Astrocyte (in vitro differentiated cells and primary cell): ENCODE measurements around the gene RAN. TPM values are rescaled to one million over a fixed set of nuclear protein-coding genes. Genes with fewer than 3 reads are reported as not detected.

Experiments used
- DNase-seq: peaks from one replicate; pipeline ENCODE4 v3.0.0-alpha.2; 2010; ENCODE audit warnings: low read depth
- FAIRE-seq: peaks from 2 replicates; lab custom pipeline; 2011; peaks lifted over from hg19 to GRCh38; lab: Jason Lieb, UNC
- H2AFZ ChIP-seq: 2 replicates; pipeline ENCODE4 v1.6.0; 2012; ENCODE audit warnings: low read depth, low read length, inconsistent platforms
- H3K27ac ChIP-seq: 2 replicates; pipeline ENCODE4 v1.5.1; 2011; ENCODE audit warnings: low read depth, low read length, inconsistent platforms
- H3K27me3 ChIP-seq: 2 replicates; pipeline ENCODE4 v1.6.0; 2011; ENCODE audit warnings: low read length, inconsistent platforms; ENCODE audit not compliant: insufficient read depth
- H3K36me3 ChIP-seq: 2 replicates; pipeline ENCODE4 v1.5.1; 2011; ENCODE audit warnings: low read length, inconsistent platforms; ENCODE audit not compliant: insufficient read depth
- H3K4me1 ChIP-seq: 2 replicates; pipeline ENCODE4 v1.5.1; 2011; ENCODE audit warnings: low read length, inconsistent platforms; ENCODE audit not compliant: insufficient read depth
- H3K4me2 ChIP-seq: 2 replicates; pipeline ENCODE4 v1.6.0; 2012; ENCODE audit warnings: low read length, inconsistent platforms
- H3K4me3 ChIP-seq: 2 replicates; pipeline ENCODE4 v1.5.1; 2011; ENCODE audit warnings: low read depth, mild to moderate bottlenecking, low read length, inconsistent platforms; ENCODE audit not compliant: insufficient read depth
- H3K79me2 ChIP-seq: 2 replicates; pipeline ENCODE4 v1.6.0; 2012; ENCODE audit warnings: mild to moderate bottlenecking, low read length, inconsistent platforms; ENCODE audit not compliant: insufficient read depth
- H3K9ac ChIP-seq: 2 replicates; pipeline ENCODE4 v1.6.0; 2012; ENCODE audit warnings: mild to moderate bottlenecking, low read length, inconsistent platforms
- H3K9me3 ChIP-seq: 2 replicates; pipeline ENCODE4 v1.5.1; 2012; ENCODE audit warnings: low read depth, mild to moderate bottlenecking, low read length, inconsistent platforms; ENCODE audit not compliant: insufficient read depth
- H4K20me1 ChIP-seq: 2 replicates; pipeline ENCODE4 v1.6.0; 2012; ENCODE audit warnings: low read length, inconsistent platforms; ENCODE audit not compliant: insufficient read depth
- H3K27ac Mint-ChIP-seq: one replicate; pipeline ENCODE4 v1.8.0; 2021; ENCODE audit warnings: mild to moderate bottlenecking, mixed read lengths; ENCODE audit not compliant: unreplicated experiment
- H3K27me3 Mint-ChIP-seq: one replicate; pipeline ENCODE4 v1.8.0; 2021; ENCODE audit warnings: low read depth, mixed read lengths; ENCODE audit not compliant: unreplicated experiment
- H3K36me3 Mint-ChIP-seq: one replicate; pipeline ENCODE4 v1.8.0; 2021; ENCODE audit warnings: low read depth, mixed read lengths; ENCODE audit not compliant: unreplicated experiment
- H3K4me1 Mint-ChIP-seq: one replicate; pipeline ENCODE4 v1.8.0; 2021; ENCODE audit warnings: low read depth, mixed read lengths; ENCODE audit not compliant: unreplicated experiment
- H3K4me3 Mint-ChIP-seq: one replicate; pipeline ENCODE4 v1.8.0; 2021; ENCODE audit warnings: mild to moderate bottlenecking, moderate library complexity, mixed read lengths; ENCODE audit not compliant: unreplicated experiment
- H3K9me3 Mint-ChIP-seq: one replicate; pipeline ENCODE4 v1.8.0; 2021; ENCODE audit warnings: mild to moderate bottlenecking, mixed read lengths; ENCODE audit not compliant: unreplicated experiment
- EZH2 ChIP-seq: IDR thresholded peaks from 2 replicates; pipeline ENCODE4 v1.6.1; 2012; ENCODE audit warnings: mild to moderate bottlenecking, low read length, inconsistent platforms; ENCODE audit not compliant: insufficient read depth
- total RNA-seq: library from RNA; stranded (reverse); gene quantifications from 2 replicates; pipeline ENCODE4 v1.2.1, GENCODE V29; 2021
- TF ChIP-seq, protein P1 (sequence below): IDR thresholded peaks from 2 replicates; pipeline ENCODE4 v1.5.1; 2011; ENCODE audit warnings: low read depth, mild to moderate bottlenecking, inconsistent platforms, low read length, moderate library complexity; ENCODE audit not compliant: insufficient read depth

Gene RAN
- total RNA-seq, 1 donor from 2014 or later: 872 TPM

DNA sequence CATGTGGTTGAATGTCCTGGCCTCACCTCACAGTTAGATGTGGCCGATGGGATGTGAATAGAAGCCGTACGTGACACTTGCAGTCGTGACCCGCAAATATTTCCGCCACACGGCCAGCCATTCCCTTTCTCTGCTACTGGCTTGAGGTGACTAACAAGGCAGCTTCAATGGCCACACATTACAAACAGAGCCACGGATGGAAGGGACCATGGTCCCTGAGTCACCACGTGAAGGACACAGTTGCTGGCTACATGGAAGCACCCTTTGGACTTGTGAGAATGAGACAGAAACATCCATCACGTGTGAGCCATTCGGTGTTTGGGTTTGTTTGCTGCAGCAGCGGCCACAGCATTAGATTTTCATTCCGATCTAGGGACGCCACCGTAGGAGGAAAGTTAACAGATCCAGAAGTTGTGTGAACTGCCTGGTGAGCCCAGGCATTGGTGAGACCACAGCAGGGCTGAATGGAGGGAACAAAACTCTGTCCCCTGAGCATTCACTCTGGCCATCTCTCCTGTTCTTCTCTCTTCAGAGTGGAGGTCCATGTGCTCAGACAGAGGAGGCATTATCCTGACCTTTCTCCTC lies 48.3 kb downstream of the RAN start:
- Histone ChIP-seq H3K79me2 (no peaks in the 10 kb centered on the region), H3K9ac (no peak overlapping the region), H3K4me3 (no peak overlapping the region), H3K4me1 (no peaks in the 10 kb centered on the region), H3K4me2 (no peak overlapping the region), H3K27me3 (peaks cover 3% of the 10 kb centered on the region), H4K20me1 (no peaks in the 10 kb centered on the region), H3K27ac (no peak overlapping the region), H2AFZ (no peak overlapping the region), H3K36me3 (no peaks in the 10 kb centered on the region), H3K9me3 (no peaks in the 10 kb centered on the region)
- peaks cover 3% of the 10 kb centered on the region for H3K9me3 Mint-ChIP-seq
- FAIRE-seq (no peak), DNase-seq (no peak)
- no peaks in the 10 kb centered on the region for H3K4me1 Mint-ChIP-seq
- TF ChIP-seq, protein P1, sequence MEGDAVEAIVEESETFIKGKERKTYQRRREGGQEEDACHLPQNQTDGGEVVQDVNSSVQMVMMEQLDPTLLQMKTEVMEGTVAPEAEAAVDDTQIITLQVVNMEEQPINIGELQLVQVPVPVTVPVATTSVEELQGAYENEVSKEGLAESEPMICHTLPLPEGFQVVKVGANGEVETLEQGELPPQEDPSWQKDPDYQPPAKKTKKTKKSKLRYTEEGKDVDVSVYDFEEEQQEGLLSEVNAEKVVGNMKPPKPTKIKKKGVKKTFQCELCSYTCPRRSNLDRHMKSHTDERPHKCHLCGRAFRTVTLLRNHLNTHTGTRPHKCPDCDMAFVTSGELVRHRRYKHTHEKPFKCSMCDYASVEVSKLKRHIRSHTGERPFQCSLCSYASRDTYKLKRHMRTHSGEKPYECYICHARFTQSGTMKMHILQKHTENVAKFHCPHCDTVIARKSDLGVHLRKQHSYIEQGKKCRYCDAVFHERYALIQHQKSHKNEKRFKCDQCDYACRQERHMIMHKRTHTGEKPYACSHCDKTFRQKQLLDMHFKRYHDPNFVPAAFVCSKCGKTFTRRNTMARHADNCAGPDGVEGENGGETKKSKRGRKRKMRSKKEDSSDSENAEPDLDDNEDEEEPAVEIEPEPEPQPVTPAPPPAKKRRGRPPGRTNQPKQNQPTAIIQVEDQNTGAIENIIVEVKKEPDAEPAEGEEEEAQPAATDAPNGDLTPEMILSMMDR: no peak
- TF ChIP-seq EZH2: no peak
- H3K36me3 Mint-ChIP-seq: peaks cover 2% of the 10 kb centered on the region
- no peak overlapping the region for H3K27ac Mint-ChIP-seq
- H3K27me3 Mint-ChIP-seq: peaks cover 52% of the 10 kb centered on the region
- no peak overlapping the region for H3K4me3 Mint-ChIP-seq

DNA sequence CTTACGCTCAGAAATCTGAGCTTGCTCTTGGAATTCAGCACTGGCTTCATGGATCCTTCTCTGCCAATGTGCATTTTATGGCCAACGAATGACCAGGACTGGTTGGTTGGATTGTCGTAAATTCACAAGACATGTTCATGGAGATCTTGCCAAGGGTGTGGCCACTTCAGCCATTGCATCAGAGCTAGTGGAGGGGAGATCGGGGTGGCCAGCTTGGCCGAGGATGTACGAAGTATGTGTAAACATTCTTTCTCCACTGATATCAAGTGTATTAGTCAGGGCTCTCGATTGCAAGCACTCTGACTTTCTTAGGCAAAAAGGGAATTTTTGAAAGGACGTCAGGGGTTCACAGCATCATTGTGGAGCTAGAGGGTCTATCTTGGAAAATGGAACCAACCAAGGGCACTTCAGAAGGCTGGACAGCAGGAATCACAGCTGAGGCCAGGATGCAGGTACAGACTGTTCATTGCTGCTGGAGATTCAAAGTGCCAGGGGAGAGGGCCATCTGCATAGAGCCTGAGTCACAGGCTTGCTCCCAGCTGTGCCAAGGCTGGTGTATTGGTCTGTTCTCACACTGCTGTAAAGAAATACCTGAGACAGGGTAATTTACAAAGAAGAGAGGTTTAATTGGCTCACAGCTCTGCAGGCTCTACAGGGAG lies 49.0 kb downstream of the RAN start:
- no peak for FAIRE-seq
- Mint-ChIP-seq H3K27me3 (peaks cover 53% of the 10 kb centered on the region), H3K27ac (no peak overlapping the region), H3K36me3 (peaks cover 2% of the 10 kb centered on the region), H3K9me3 (peaks cover 3% of the 10 kb centered on the region), H3K4me1 (peaks cover 2% of the 10 kb centered on the region), H3K4me3 (no peak overlapping the region)
- no peaks in the 10 kb centered on the region for H3K9me3 ChIP-seq
- no peak overlapping the region for H3K4me3 ChIP-seq
- H3K79me2 ChIP-seq: no peaks in the 10 kb centered on the region
- no peak overlapping the region for H3K9ac ChIP-seq
- H3K36me3 ChIP-seq: no peaks in the 10 kb centered on the region
- DNase-seq: no peak
- TF ChIP-seq, protein P1: no peak
- no peak for TF ChIP-seq EZH2
- peaks cover 3% of the 10 kb centered on the region for H3K27me3 ChIP-seq
- H2AFZ ChIP-seq: no peak overlapping the region
- H3K4me2 ChIP-seq: no peak overlapping the region
- H4K20me1 ChIP-seq: no peaks in the 10 kb centered on the region
- H3K27ac ChIP-seq: no peak overlapping the region
- no peaks in the 10 kb centered on the region for H3K4me1 ChIP-seq

DNA sequence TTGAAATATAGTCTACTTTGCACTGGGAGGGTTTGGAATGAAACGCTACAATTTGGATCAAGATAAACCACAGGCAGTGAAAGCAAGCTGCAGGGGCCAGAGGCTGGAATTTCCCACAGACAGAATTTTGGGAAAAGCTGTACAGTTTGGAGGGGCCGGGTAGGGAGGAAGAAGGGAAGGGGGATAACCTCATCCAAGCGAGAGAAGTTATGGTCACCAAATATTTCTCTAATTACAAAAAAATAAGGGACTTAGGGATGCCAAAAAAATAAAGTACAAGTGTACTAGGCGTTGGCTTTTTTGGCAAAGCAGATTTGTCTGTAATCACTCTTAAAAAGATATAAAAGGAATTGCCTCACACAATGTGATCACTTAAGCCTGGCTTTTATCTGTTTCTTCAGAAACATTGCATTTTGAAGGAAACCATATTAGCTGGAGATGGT lies 50.7 kb downstream of the RAN start:
- Histone ChIP-seq H3K4me3 (no peak overlapping the region), H3K9me3 (no peaks in the 10 kb centered on the region), H3K79me2 (no peaks in the 10 kb centered on the region), H3K27me3 (no peaks in the 10 kb centered on the region), H2AFZ (no peak overlapping the region), H4K20me1 (no peaks in the 10 kb centered on the region), H3K36me3 (no peaks in the 10 kb centered on the region), H3K4me2 (no peak overlapping the region), H3K27ac (no peak overlapping the region), H3K4me1 (no peaks in the 10 kb centered on the region), H3K9ac (no peak overlapping the region)
- FAIRE-seq (no peak), DNase-seq (no peak)
- no peak overlapping the region for H3K27ac Mint-ChIP-seq
- TF ChIP-seq, protein P1: no peak
- no peak for TF ChIP-seq EZH2
- H3K4me1 Mint-ChIP-seq: peaks cover 2% of the 10 kb centered on the region
- peaks cover 3% of the 10 kb centered on the region for H3K9me3 Mint-ChIP-seq
- no peak overlapping the region for H3K4me3 Mint-ChIP-seq
- peaks cover 38% of the 10 kb centered on the region for H3K27me3 Mint-ChIP-seq
- H3K36me3 Mint-ChIP-seq: peaks cover 2% of the 10 kb centered on the region
